22Rv1 (cell line): ENCODE data around the gene REST.
"Not testable (repeated sequence)": the region's sequence is repeated elsewhere in the genome, so short reads cannot be mapped to it uniquely, and the experiment has no call there.

Experiments used
- H3K27ac ChIP-seq: fragments of 450-650 bp; 2 replicates; pipeline ENCODE4 v1.5.1; 2017
- CTCF ChIP-seq: fragments of 450-650 bp; IDR thresholded peaks from 2 replicates; pipeline ENCODE4 v1.5.1; 2017; ENCODE audit warnings: mild to moderate bottlenecking
- ZFX ChIP-seq: fragments of 450-650 bp; IDR thresholded peaks from 2 replicates; pipeline ENCODE4 v1.6.1; 2017; ENCODE audit warnings: antibody characterized with exemption, borderline replicate concordance

REST gene

DNA sequence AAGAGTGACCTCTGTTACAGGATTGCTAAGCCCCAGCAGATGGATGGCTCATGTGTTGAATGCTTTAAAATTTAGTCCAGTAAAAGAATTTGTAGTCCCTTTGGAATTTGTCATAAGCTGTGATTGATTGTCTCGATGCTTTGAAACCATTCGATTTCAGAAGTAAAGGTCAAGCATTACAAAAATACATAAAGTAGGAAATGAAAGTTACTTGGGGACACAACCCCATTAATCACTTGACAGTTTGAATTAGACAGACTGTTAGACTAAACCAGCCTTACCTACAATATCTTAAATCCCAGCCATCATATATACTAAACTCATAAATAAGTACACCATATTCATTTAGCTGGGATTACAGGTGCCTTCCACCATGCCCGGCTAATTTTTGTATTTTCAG, 6.6 kb downstream of the REST start:
- H3K27ac ChIP-seq, result no peak overlapping the region
- TF ChIP-seq ZFX (no peak), CTCF (no peak)

- H3K27ac ChIP-seq, result not testable (repeated sequence)
These were observed 7.3 kb downstream of the REST start for GRCh38 chr4:56914977-56915376.

DNA sequence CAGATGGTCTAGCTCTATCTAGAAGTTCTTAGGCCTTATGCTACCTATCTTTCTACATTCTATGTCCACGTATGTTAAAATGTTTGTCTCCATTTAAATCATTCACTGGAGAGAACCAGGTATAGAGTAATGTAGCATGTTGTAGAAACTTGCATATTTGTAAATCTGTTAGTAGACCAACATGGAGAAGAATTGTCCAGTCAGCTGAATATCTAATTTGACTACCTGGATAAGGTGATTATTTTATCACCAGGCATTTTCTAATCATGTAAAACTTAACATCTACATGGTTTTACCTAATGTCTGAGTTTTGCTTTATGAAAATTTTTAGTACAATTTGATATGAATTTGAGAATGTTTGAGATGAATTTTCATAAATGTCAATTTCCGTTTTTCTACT, 19.5 kb downstream of the REST start:
- TF ChIP-seq ZFX (no peak), CTCF (no peak)
- no peak overlapping the region for H3K27ac ChIP-seq

GRCh38 chr4:56930638-56931037, 22.9 kb downstream of the REST start:
- no peak for TF ChIP-seq CTCF
- no peak for TF ChIP-seq ZFX
- H3K27ac ChIP-seq, result no peak overlapping the region

DNA sequence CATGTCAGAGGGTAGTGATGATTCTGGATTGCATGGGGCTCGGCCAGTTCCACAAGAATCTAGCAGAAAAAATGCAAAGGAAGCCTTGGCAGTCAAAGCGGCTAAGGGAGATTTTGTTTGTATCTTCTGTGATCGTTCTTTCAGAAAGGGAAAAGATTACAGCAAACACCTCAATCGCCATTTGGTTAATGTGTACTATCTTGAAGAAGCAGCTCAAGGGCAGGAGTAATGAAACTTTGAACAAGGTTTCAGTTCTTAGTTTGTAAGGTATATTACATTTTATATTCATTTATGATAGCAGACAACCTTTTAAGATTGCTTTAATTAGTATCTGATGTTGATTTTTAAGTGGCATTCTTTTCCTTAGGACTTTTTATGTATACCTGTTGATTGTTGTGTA, 24.2 kb downstream of the REST start:
- H3K27ac ChIP-seq, result no peak overlapping the region
- TF ChIP-seq CTCF (no peak), ZFX (no peak)

GRCh38 chr4:56937262-56937661, 29.6 kb downstream of the REST start:
- TF ChIP-seq CTCF (no peak), ZFX (no peak)
- no peak overlapping the region for H3K27ac ChIP-seq

DNA sequence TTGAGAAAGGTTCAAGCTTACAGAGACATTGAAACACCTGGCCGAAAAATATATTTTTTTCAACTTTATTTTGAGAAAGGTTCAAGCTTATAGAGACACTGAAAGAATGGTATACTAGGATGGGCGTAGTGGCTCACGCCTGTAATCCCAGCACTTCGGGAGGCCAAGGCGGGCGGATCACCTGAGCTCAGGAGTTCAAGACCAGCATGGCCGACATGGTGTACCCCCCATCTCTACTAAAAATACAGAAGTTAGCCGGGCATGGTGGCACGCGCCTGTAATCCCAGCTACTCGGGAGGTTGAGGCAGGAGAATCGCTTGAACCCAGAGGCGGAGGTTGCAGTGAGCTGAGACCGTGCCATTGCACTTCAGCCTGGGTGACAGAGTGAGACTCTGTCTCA, 32.1 kb downstream of the REST start:
- not testable (repeated sequence) for H3K27ac ChIP-seq

- H3K27ac ChIP-seq, result no peak overlapping the region
These were observed 32.7 kb downstream of the REST start for GRCh38 chr4:56940403-56940802.

More at GRCh38 chr4:56940403-56940802, 32.7 kb downstream of the REST start:
- TF ChIP-seq CTCF (no peak), ZFX (no peak)
